ENCODE measurements around the gene NAA35.
"Not testable (repeated sequence)": the region's sequence is repeated elsewhere in the genome, so short reads cannot be mapped to it uniquely, and the experiment has no call there.

Gene NAA35

GRCh38 chr9:86035827-86036440, 95.0 kb downstream of the NAA35 start:
- DNase-seq: no peak

- DNase-seq: no peak
Observed at GRCh38 chr9:86036555-86036954, 95.6 kb downstream of the NAA35 start.

- no peak for DNase-seq
Observed at GRCh38 chr9:86039991-86040860, 99.3 kb downstream of the NAA35 start.

GRCh38 chr9:86040861-86041155, 99.9 kb downstream of the NAA35 start:
- no peak for DNase-seq

- DNase-seq: no peak
Observed at GRCh38 chr9:86041311-86041741, 100.4 kb downstream of the NAA35 start.

- DNase-seq: no peak
Observed at GRCh38 chr9:86042199-86042978, 101.4 kb downstream of the NAA35 start.

- DNase-seq: no peak
Observed at GRCh38 chr9:86043586-86043985, 102.6 kb downstream of the NAA35 start.

GRCh38 chr9:86043999-86044398, 103.1 kb downstream of the NAA35 start:
- DNase-seq: no peak

GRCh38 chr9:86045654-86046053, 104.7 kb downstream of the NAA35 start:
- no peak for DNase-seq

GRCh38 chr9:86046071-86046636, 105.2 kb downstream of the NAA35 start:
- no peak for DNase-seq

GRCh38 chr9:86046930-86047341, 106.0 kb downstream of the NAA35 start:
- no peak for DNase-seq

GRCh38 chr9:86047361-86047760, 106.4 kb downstream of the NAA35 start:
- DNase-seq: no peak

GRCh38 chr9:86048018-86048742, 107.2 kb downstream of the NAA35 start:
- not testable (repeated sequence) for DNase-seq

GRCh38 chr9:86052556-86053468, 111.9 kb downstream of the NAA35 start:
- no peak for DNase-seq

GRCh38 chr9:86054695-86055094, 113.7 kb downstream of the NAA35 start:
- DNase-seq: no peak

- DNase-seq: no peak
Observed at GRCh38 chr9:86057491-86057890, 116.5 kb downstream of the NAA35 start.

- DNase-seq: no peak
Observed at GRCh38 chr9:86061972-86062739, 121.2 kb downstream of the NAA35 start.

GRCh38 chr9:86062845-86063693, 122.1 kb downstream of the NAA35 start:
- DNase-seq: no peak

GRCh38 chr9:86064220-86064619, 123.3 kb downstream of the NAA35 start:
- DNase-seq: no peak
